ENCODE measurements around the gene PHRF1. TPM values are rescaled to one million over a fixed set of nuclear protein-coding genes. Genes with fewer than 3 reads are reported as not detected.

The PHRF1 gene
- total RNA-seq, 4 donors from 2014 or later: 5.0 to 45.8 (median 24.1) TPM

DNA sequence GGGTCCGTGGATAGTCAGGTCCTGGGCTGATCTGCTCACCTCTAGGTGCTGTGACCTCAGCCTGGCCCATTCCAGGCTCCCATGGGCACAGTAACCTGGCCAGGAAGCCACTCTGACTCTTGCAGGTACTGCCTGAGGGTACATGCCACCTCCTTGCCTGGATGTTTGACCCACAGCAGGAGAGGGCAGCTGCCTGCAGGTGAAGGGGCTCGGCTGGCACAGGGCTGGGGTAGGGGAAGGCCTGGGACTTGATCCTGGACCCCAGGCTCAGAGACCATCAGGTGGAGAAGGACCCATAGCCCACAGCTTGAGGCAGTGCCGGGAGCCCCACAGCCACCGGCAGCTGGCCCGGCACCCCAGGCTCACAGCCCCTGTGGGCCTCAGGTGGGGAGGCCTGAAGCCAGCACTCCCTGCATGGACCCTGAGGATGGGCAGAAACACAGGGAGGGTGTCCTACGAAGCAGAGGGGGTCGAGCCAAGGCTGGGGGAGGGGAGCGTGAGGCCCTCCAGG lies 36.2 kb upstream of the PHRF1 start:
- Histone ChIP-seq H3K9me3 (no peaks in the 10 kb centered on the region), H3K4me1 (no peaks in the 10 kb centered on the region), H3K36me3 (no peaks in the 10 kb centered on the region), H3K27ac (no peak overlapping the region), H3K27me3 (peaks cover 0 to 9% of the 10 kb centered on the region in 2 donors), H3K4me3 (no peak overlapping the region)
- intact Hi-C loops (cut with DNase I; ENCODE audit: low total_unique reads): no loop called here
- DNase-seq: no peak
- TF ChIP-seq POLR2A (IDR thresholded peaks at IDR 0.05) (no peak), CTCF (IDR thresholded peaks at IDR 0.05) (no peak)

DNA sequence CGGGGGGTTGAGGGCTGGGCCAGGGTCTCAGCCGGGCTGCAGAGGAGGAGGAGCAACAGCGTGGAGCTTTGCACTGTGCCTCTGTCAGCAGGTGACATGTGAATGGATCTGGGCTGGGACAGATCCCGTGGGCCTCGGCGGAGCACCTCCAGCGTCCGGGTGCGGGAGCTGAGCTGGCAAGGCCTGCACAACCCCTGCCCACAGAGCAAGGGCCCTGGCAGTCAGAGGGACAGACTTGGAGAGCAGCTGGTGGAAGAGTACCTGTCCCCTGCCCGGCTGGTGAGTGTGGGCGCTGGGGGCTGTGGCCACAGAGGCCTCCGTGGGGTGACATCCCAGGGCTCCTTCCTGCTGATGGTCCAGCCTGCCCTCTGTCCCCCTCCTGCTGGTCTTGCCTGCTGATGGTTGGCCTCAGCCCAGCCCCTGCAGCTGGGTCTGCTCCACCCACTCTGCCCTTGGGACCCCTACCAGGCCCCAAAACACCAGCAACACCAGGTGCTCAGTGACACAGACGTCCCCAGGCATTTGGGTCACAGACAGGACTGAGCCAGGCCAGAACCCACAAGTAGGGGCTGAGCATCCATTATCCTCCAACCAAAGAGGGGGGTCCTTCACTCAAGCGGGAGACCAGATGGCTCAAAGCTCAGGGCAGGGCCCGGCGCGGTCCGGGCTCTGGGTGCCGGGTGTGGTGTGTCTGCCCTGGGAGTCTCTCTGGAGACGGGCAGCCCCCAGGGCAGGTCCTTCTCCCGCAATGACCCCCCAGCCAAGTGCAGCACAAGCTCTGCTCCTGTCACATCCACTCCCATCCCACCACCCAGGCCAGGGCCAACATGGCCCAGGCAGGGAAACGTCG lies 35.5 kb upstream of the PHRF1 start:
- no peaks in the 10 kb centered on the region for H3K9me3 ChIP-seq
- no peaks in the 10 kb centered on the region for H3K4me1 ChIP-seq
- intact Hi-C loops (cut with DNase I; ENCODE audit: low total_unique reads): no loop called here
- no peak overlapping the region for H3K4me3 ChIP-seq
- peaks cover 0 to 9% of the 10 kb centered on the region in 2 donors for H3K27me3 ChIP-seq
- no peaks in the 10 kb centered on the region for H3K36me3 ChIP-seq
- DNase-seq: no peak
- TF ChIP-seq CTCF (IDR thresholded peaks at IDR 0.05): no peak
- no peak for TF ChIP-seq POLR2A (IDR thresholded peaks at IDR 0.05)
- no peak overlapping the region for H3K27ac ChIP-seq

DNA sequence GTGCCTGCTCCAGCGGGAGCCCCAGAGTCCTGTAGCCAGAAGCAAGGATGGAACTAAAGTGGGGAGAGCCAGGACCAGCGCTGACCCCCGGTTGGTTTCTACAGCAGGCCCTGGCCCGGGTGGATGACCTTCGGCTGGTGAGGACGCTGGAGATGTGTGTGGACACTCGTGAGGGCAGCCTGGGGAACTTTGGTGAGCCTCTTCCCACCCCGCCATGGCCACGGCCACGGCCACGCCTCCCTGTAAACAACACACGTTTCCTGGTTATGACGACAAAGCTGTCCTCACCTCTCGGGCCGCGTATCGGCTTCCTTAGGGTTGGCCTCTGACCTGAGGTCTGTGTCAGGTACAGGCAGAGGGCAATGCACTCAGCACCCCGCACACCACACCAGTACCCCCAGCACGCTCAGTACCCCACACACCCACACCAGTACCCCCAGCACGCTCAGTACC lies 34.8 kb upstream of the PHRF1 start:
- no peaks in the 10 kb centered on the region for H3K4me1 ChIP-seq
- no peak for TF ChIP-seq CTCF (IDR thresholded peaks at IDR 0.05)
- TF ChIP-seq POLR2A (IDR thresholded peaks at IDR 0.05): no peak
- H3K27ac ChIP-seq: no peak overlapping the region

GRCh38 chr11:544817-545166 lies 31.5 kb upstream of the PHRF1 start:
- H3K9me3 ChIP-seq: no peaks in the 10 kb centered on the region
- no peak for DNase-seq
- H3K27me3 ChIP-seq: no peaks in the 10 kb centered on the region
- no peak overlapping the region for H3K27ac ChIP-seq
- H3K4me1 ChIP-seq: no peaks in the 10 kb centered on the region
- H3K4me3 ChIP-seq: no peak overlapping the region
- no peak for TF ChIP-seq POLR2A (IDR thresholded peaks at IDR 0.05)
- TF ChIP-seq CTCF (IDR thresholded peaks at IDR 0.05): no peak
- no peaks in the 10 kb centered on the region for H3K36me3 ChIP-seq
- intact Hi-C loops (cut with DNase I; ENCODE audit: low total_unique reads): no loop called here

More for the DNA sequence above, 34.8 kb upstream of the PHRF1 start:
- H3K4me3 ChIP-seq: no peak overlapping the region
- H3K27me3 ChIP-seq: peaks cover 0 to 9% of the 10 kb centered on the region in 2 donors
- no peak for DNase-seq
- intact Hi-C loops (cut with DNase I; ENCODE audit: low total_unique reads): no loop called here
- no peaks in the 10 kb centered on the region for H3K9me3 ChIP-seq
- H3K36me3 ChIP-seq: no peaks in the 10 kb centered on the region

GRCh38 chr11:545171-545570 lies 31.1 kb upstream of the PHRF1 start:
- Histone ChIP-seq H3K9me3 (no peaks in the 10 kb centered on the region), H3K27ac (no peak overlapping the region), H3K27me3 (no peaks in the 10 kb centered on the region), H3K4me3 (no peak overlapping the region), H3K36me3 (no peaks in the 10 kb centered on the region), H3K4me1 (no peaks in the 10 kb centered on the region)
- TF ChIP-seq POLR2A (IDR thresholded peaks at IDR 0.05) (no peak), CTCF (IDR thresholded peaks at IDR 0.05) (no peak)
- DNase-seq: no peak
- intact Hi-C loops (cut with DNase I; ENCODE audit: low total_unique reads): no loop called here
